Ovary (tissue), 9 donors: ENCODE data around the gene TAF4. TPM values are rescaled to one million over a fixed set of nuclear protein-coding genes. Genes with fewer than 3 reads are reported as not detected.

Experiments used
- DNase-seq, 5 donors: peaks; one replicate each; pipeline ENCODE4 v3.0.0-alpha.2; 2019 to 2020
- H3K27ac ChIP-seq, 2 donors: fragments of 200-600 bp; one replicate each; pipeline versions ENCODE4 v1.5.1 to v1.8.0; 2019 to 2022
- H3K27me3 ChIP-seq: fragments of 200-600 bp; one replicate; pipeline ENCODE4 v1.8.0; 2022
- H3K36me3 ChIP-seq: fragments of 200-600 bp; sonication (generic); one replicate; pipeline ENCODE4 v1.5.1; 2019
- H3K4me1 ChIP-seq: one replicate; pipeline ENCODE4 v1.8.1; 2013; ENCODE audit warnings: mild to moderate bottlenecking, moderate library complexity; ENCODE audit not compliant: insufficient read depth
- H3K4me3 ChIP-seq: fragments of 200-600 bp; sonication (generic); one replicate; pipeline ENCODE4 v1.5.1; 2017
- H3K9me3 ChIP-seq, 2 donors: fragments of 200-600 bp in 1 of 2; sonication (generic) in 1 of 2; one replicate each; pipeline versions ENCODE4 v1.5.1 to v1.8.1; 2013 to 2019; ENCODE audit warnings: mild to moderate bottlenecking in 1 of 2, moderate library complexity in 1 of 2
- CTCF ChIP-seq, 3 donors: fragments of 450-650 bp in 2 of 3; fragments of 200-600 bp in 1 of 3; IDR thresholded peaks; one replicate each; pipeline versions ENCODE4 v1.5.1 to v1.8.0; 2016 to 2022; ENCODE audit warnings: antibody characterized with exemption in 3 of 3, mild to moderate bottlenecking in 1 of 3
- EP300 ChIP-seq: sonication (generic); formaldehyde crosslinking; IDR thresholded peaks from one replicate; pipeline ENCODE4 v1.6.1; 2017; ENCODE audit warnings: antibody characterized with exemption
- POLR2A ChIP-seq: fragments of 450-650 bp; IDR thresholded peaks from one replicate; pipeline ENCODE4 v1.6.1; 2017; ENCODE audit warnings: antibody characterized with exemption, mild to moderate bottlenecking, moderate library complexity
- WGBS, 3 donors: extraction: QIAGEN DNeasy Blood & Tissue Kit in 1 of 3; methylation state at CpG; one replicate each; pipeline versions ENCODE4 v1.1.5 to v1.1.7; 2013 to 2017; 5-methylcytosine and 5-hydroxymethylcytosine counted together
- intact Hi-C, 4 donors: fragments of 100-400 bp; cut with DNase I; formaldehyde crosslinking; loops; one replicate each; pipeline versions ENCODE4 v1.11.0 to v1.15.1; 2022 to 2023
- polyA plus RNA-seq, 2 donors: library from polyadenylated mRNA; stranded (reverse); fragments of 200-250 nt in 1 of 2; fragments of 350-450 nt in 1 of 2; fragmentation: Illumina TruSeq in 1 of 2; extraction: RNeasy Lipid Tissue Mini Kit (QIAGEN cat#74804) in 1 of 2; gene quantifications; one replicate each; pipeline ENCODE4 v1.2.3, GENCODE V29; 2013 to 2014
- total RNA-seq, 7 donors: library from RNA; depleted of rRNA in 2 of 7; stranded (reverse); fragments of >200 nt in 2 of 7; fragmentation: NEBNext Ultra II Directional in 3 of 7; extraction: Animal tissue kit (Norgen Biotek cat#: 25700) in 3 of 7; gene quantifications; one replicate each; pipeline versions ENCODE4 v1.1.0 to v1.2.4, GENCODE V29; 2016 to 2023
- donor health status: DM: no; HTN: no; CAD: no; lungs with moderate emphysema.
- donor health status: DM: no; HTN: no; CAD: no.
- donor health status: Bipolar disorder and iron deficiency.
- donor health status: DM: yes; HTN: yes; CAD: no.
- donor health status: DM: no; HTN: no; CAD: no.
- donor health status: DM: yes; HTN: yes; CAD: no.

Gene TAF4
- total and polyA plus RNA-seq, 9 donors = 9.3 to 34.7 (median 19.8) TPM

DNA sequence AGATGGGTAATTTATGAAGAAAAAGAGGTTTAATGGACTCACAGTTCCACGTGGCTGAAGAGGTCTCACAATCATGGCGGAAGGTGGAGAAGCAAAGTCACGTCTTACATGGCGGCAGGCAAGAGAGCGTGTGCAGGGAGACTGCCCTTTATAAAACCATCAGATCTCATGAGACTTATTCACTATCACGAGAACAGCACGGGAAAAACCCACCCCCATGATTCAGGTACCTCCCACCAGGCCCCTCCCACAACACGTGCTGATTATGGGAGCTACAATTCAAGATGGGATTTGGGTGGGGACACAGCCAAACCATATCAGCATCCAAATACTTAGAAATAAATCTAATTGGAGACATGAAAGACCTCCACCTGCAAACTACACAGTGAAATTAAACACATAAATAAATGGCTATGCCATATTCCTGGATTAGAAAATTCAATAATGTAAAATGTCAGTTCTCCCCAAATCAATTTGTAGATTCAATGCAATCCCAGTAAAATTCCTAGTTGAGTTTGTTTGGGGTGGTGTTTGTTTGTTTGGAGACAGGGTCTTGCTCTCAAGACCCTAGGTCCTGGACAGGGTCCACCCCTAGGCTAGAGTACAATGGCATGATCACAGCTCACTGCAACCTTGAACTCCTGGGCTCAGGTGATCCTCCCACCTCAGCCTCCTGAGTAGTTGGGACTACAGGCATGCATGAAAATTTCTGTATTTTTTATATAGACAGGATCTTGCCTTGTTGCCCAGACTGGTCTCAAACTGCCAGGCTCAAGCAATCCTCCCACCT, 101.6 kb downstream of the TAF4 start:
- DNase-seq = peak in 2 of 5 donors; percentile 5 to 17
- no peak for TF ChIP-seq POLR2A
- TF ChIP-seq CTCF (IDR thresholded peaks at IDR 0.05) = no peak
- no peak for TF ChIP-seq EP300
- Histone ChIP-seq H3K9me3 (no peaks in the 10 kb centered on the region), H3K27ac (no peak overlapping the region), H3K4me1 (peaks cover 12% of the 10 kb centered on the region), H3K36me3 (no peaks in the 10 kb centered on the region), H3K27me3 (no peaks in the 10 kb centered on the region), H3K4me3 (no peak overlapping the region)
- 75 to 87% (median 85%) methylated on average over 8 of the region's 8 CpGs for WGBS, 3 donors
- intact Hi-C loops = no loop called here

- Histone ChIP-seq H3K9me3 (no peaks in the 10 kb centered on the region), H3K4me1 (peaks cover 16% of the 10 kb centered on the region), H3K27ac (no peak overlapping the region), H3K4me3 (no peak overlapping the region), H3K27me3 (no peaks in the 10 kb centered on the region), H3K36me3 (no peaks in the 10 kb centered on the region)
- TF ChIP-seq EP300 (no peak), POLR2A (no peak), CTCF (IDR thresholded peaks at IDR 0.05) (no peak)
- intact Hi-C loops = no loop called here
- peak in 2 of 5 donors; percentile 13 to 30 for DNase-seq
- WGBS, 3 donors = 80 to 82% (median 81%) methylated on average over 9 of the region's 9 CpGs
These were observed 102.5 kb downstream of the TAF4 start for GRCh38 chr20:61963149-61963548.

DNA sequence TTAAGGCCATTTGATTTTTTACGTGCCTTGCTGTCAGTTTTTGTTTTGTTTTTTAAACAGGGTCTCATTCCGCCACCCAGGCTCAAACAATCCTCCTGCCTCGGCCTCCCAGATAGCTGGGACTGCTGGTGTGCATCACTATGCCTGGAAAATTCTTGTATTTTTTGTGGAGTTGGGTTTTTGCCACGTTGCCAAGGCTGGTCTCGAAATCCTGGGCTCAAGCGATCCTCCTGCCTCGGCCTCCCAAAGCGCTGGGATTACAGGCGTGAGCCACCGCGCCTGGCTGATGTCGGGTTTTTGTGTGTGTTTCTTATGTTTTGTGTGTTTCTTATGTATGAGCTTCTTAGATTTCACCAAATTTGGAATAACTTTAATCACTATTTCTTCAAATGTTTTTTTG, 104.8 kb downstream of the TAF4 start:
- Histone ChIP-seq H3K4me1 (peaks cover 19% of the 10 kb centered on the region), H3K27ac (no peak overlapping the region), H3K4me3 (no peak overlapping the region), H3K27me3 (no peaks in the 10 kb centered on the region), H3K9me3 (no peaks in the 10 kb centered on the region), H3K36me3 (no peaks in the 10 kb centered on the region)
- DNase-seq = peak in 1 of 5 donors; percentile 16
- no peak for TF ChIP-seq POLR2A
- no peak for TF ChIP-seq EP300
- TF ChIP-seq CTCF (IDR thresholded peaks at IDR 0.05) = no peak
- intact Hi-C loops = no loop called here
- 95 to 96% (median 96%) methylated on average over 12 of the region's 12 CpGs for WGBS, 3 donors

DNA sequence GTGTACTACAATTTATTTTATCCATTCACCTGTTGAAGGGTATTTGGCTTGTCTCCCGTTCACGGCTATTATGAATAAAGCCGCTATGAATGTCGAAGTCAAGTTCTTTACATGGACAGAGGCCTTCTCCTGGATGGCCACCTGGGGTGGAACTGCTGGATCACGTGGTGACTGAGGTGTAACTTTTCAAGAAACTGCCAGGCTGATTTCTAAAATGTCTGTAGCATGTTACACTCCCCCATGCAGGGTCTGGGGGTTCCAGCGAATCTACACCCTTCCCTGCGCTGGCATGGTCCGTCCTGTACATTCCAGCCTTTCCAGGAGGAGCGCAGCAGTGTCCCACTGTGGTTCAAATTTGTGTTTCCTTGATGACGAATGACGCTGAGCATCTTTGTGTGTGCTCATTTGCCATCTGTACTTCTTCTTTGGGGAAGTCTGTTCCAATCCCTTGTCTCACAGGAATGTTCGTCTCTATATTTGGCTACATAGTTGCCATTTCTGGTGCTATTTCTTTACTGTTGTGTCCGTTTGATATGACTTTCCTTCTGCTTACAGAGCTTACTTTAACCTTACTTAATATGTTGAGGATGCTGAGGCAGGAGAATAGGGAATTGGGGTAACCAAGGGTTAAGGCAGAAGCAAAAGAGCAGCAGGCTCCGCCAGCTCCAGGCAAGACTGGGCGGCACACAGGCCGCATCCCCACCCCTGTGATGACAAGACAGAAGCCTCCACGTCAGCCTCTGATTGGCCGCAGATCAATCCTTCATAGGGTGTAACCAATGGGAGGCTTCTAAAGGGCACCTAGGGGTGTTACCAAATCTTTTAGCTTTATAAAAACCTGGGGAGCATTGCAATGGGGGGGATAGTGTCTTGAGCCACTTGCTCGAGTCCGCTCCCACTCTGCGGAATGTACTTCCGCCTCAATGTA, 106.6 kb downstream of the TAF4 start:
- H3K4me1 ChIP-seq = peaks cover 21% of the 10 kb centered on the region
- H3K4me3 ChIP-seq = no peak overlapping the region
- TF ChIP-seq CTCF (IDR thresholded peaks at IDR 0.05) = no peak
- no peak for TF ChIP-seq EP300
- TF ChIP-seq POLR2A = no peak
- WGBS, 3 donors = 31 to 43% (median 36%) methylated on average over 22 of the region's 22 CpGs
- intact Hi-C loops = no loop called here
- no peaks in the 10 kb centered on the region for H3K9me3 ChIP-seq
- peak; percentile 53 to 75 (median 65) for DNase-seq
- no peaks in the 10 kb centered on the region for H3K36me3 ChIP-seq
- peak overlapping the region in 1 of 2 donors; percentile 31 for H3K27ac ChIP-seq
- H3K27me3 ChIP-seq = no peaks in the 10 kb centered on the region
